ENCODE data around the gene NFIC. TPM values are rescaled to one million over a fixed set of nuclear protein-coding genes. Genes with fewer than 3 reads are reported as not detected.

The NFIC gene
- polyA plus RNA-seq, 2 of the 4 experiments (the other 2 are of a cell fraction): 2.6 to 34.9 TPM

DNA sequence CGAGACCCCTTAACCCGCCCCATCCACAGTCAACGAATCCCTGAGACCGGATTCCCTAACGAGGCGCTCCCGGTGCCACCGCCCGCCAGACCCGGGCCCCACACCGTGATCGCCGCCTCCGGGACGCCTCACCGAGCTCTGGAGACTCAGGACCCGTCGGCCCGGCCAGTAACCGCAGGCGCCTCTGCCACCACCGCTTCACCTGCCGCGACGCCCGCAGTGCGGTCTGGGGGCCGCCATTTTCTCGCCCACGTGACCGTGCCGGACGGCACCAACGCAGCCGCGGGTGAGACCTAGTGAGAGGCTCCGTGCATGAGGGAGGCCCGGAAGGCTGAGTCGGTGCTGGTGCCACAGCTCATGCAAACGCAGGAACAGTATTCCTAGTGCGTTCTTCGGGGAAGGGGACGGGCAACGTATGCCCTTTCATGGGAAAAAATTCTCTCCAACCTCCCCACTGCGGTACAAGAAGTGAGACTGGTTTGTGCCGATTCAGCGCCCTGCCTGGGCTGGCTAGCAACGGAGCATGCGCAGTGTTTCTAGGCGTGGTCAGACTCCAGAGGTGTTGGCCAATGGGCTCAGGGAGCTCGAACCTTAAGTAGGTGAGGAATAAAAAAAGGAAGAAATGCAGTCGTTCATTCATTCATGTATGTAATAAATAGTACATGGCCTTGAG is 134.2 kb downstream of the NFIC start, which contains the start of gene DOHH (continued):
- TF ChIP-seq RAD21 (conservative IDR thresholded peaks at IDR 0.05 in 1 of 2, IDR thresholded peaks at IDR 0.05 in 1 of 2): no peak
- TF ChIP-seq ZSCAN20 (CRISPR knock-in tag; IDR thresholded peaks at IDR 0.05): no peak
- TF ChIP-seq KDM5A (IDR thresholded peaks at IDR 0.05): peak; percentile 94
- TF ChIP-seq MYC (IDR thresholded peaks at IDR 0.05; ENCODE audit: borderline replicate concordance, low read length): 0 out of 2 replicates have a peak, but pooled peaks have one; percentile 32
- TF ChIP-seq FOSL2 (IDR thresholded peaks at IDR 0.05): no peak
- TF ChIP-seq FOSL2 (CRISPR knock-in tag; IDR thresholded peaks at IDR 0.05): peak; percentile 14; the same call in 1 of the 2 replicates
- TF ChIP-seq CHD4 (IDR thresholded peaks at IDR 0.05; ENCODE audit: borderline replicate concordance): no peak
- TF ChIP-seq NR3C1 (IDR thresholded peaks at IDR 0.05): no peak
- TF ChIP-seq HOXB5 (CRISPR knock-in tag; IDR thresholded peaks at IDR 0.05): 0 out of 2 replicates have a peak, but pooled peaks have one; percentile 31
- TF ChIP-seq MAFK (IDR thresholded peaks at IDR 0.05; ENCODE audit: partially characterized antibody): peak; percentile 95
- TF ChIP-seq, protein P1, sequence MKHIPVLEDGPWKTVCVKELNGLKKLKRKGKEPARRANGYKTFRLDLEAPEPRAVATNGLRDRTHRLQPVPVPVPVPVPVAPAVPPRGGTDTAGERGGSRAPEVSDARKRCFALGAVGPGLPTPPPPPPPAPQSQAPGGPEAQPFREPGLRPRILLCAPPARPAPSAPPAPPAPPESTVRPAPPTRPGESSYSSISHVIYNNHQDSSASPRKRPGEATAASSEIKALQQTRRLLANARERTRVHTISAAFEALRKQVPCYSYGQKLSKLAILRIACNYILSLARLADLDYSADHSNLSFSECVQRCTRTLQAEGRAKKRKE (CRISPR knock-in tag; IDR thresholded peaks at IDR 0.05; ENCODE audit: low read depth): no peak
- TF ChIP-seq TFCP2L1 (CRISPR knock-in tag; IDR thresholded peaks at IDR 0.05): 0 out of 2 replicates have a peak, but pooled peaks have one; percentile 16
- TF ChIP-seq GATA3 (IDR thresholded peaks at IDR 0.05; ENCODE audit: borderline replicate concordance): peak; percentile 85
- TF ChIP-seq REST (IDR thresholded peaks at IDR 0.05): no peak
- no peak for TF ChIP-seq JUNB (IDR thresholded peaks at IDR 0.05)
- peak; percentile 94 for TF ChIP-seq MAX (IDR thresholded peaks at IDR 0.05)
- 0 out of 3 replicates have a peak, but pooled peaks have one; percentile 54 for TF ChIP-seq BCL3 (IDR thresholded peaks at IDR 0.05)
- no peak for TF ChIP-seq ESRRA (IDR thresholded peaks at IDR 0.05; ENCODE audit: borderline replicate concordance, low read length)
- no peak for TF ChIP-seq ZFP36 (IDR thresholded peaks at IDR 0.05; ENCODE audit: borderline replicate concordance, partially characterized antibody)
- TF ChIP-seq FOSB (CRISPR knock-in tag; IDR thresholded peaks at IDR 0.05): no peak

DNA sequence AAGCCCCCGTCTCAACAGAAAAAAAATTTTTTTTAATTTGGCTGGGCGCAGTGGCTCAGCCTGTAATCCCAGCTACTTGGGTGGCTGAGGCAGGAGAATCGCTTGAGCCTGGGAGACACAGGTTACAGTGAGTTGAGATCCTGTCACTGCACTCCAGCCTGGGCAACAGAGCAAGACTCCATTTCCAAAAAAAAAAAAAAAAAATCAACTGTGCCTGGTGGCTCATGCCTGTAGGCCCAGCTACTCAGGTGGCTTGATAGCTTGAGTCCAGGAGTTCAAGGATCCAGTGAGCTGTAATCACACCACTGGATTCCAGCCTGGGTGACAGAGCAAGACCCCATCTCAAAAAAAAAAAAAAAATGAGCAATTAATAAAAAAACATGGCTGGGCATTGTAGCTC is 135.4 kb downstream of the NFIC start:
- H3K4me3 ChIP-seq: no peak overlapping the region
- H3K27ac ChIP-seq: no peak overlapping the region
- no peak for FAIRE-seq
- DNase-seq (ENCODE audit: low read depth in 1 of 2, low spot score in 1 of 2): no peak
- H3K4me2 ChIP-seq: no peak overlapping the region
- WGBS (ENCODE audit: missing lambda C conversion rate): 75% methylated on average over 3 of the region's 3 CpGs
- H3K4me1 ChIP-seq: peaks cover 15% of the 10 kb centered on the region; the same call in 2 of the 3 replicates
- POLR2A ChIA-PET: no interaction called here
- ATAC-seq: no peak
- no peaks in the 10 kb centered on the region for H3K9me3 ChIP-seq
- no peak for TF ChIP-seq CHD2 (IDR thresholded peaks at IDR 0.05; ENCODE audit: low read length, partially characterized antibody)
- TF ChIP-seq TP53 (CRISPR knock-in tag; IDR thresholded peaks at IDR 0.05): no peak
- TF ChIP-seq HEYL (CRISPR knock-in tag; IDR thresholded peaks at IDR 0.05): no peak
- TF ChIP-seq KDM1A (IDR thresholded peaks at IDR 0.05; ENCODE audit: low read depth): no peak
- TF ChIP-seq EHF (CRISPR knock-in tag; IDR thresholded peaks at IDR 0.05): no peak
- TF ChIP-seq BHLHE40 (IDR thresholded peaks at IDR 0.05; ENCODE audit: low read depth, low read length): no peak
- TF ChIP-seq MAX (IDR thresholded peaks at IDR 0.05): no peak
- no peak for TF ChIP-seq RNF2 (IDR thresholded peaks at IDR 0.05; ENCODE audit: borderline replicate concordance, low read depth)
- no peak for TF ChIP-seq JUN (IDR thresholded peaks at IDR 0.05)
- CTCF ChIA-PET: interaction anchor here (0.6 to 2.9 kb wide), 3 partner anchors 16 to 197 kb away, joined by 3 to 13 read pairs (median 3); no protein-coding TSS in a partner anchor

Measured in A549 (cell line).